KMS-11 (cell line): ENCODE results near the gene GPC1.

Experiments
- H2AFZ ChIP-seq: fragments of 200-600 bp; sonication (generic); 2 replicates; pipeline ENCODE4 v1.6.1; 2016; ENCODE audit warnings: antibody characterized with exemption, mixed run types, low read depth
- H3K27ac ChIP-seq: fragments of 200-600 bp; sonication (generic); 2 replicates; pipeline ENCODE4 v1.6.1; 2016; ENCODE audit warnings: mild to moderate bottlenecking, mixed run types
- H3K27me3 ChIP-seq: fragments of 200-600 bp; sonication (generic); 2 replicates; pipeline ENCODE4 v1.6.1; 2017; ENCODE audit warnings: mild to moderate bottlenecking, low read depth, mixed run types, moderate library complexity; ENCODE audit not compliant: insufficient read depth
- H3K36me3 ChIP-seq: fragments of 200-600 bp; sonication (generic); 2 replicates; pipeline ENCODE4 v1.6.1; 2017; ENCODE audit warnings: mild to moderate bottlenecking, mixed run types; ENCODE audit not compliant: insufficient read depth
- H3K4me1 ChIP-seq: fragments of 200-600 bp; sonication (generic); 2 replicates; pipeline ENCODE4 v1.6.1; 2016; ENCODE audit warnings: mild to moderate bottlenecking, low read depth, mixed run types; ENCODE audit not compliant: poor library complexity, severe bottlenecking
- H3K4me2 ChIP-seq: fragments of 200-600 bp; sonication (generic); 2 replicates; pipeline ENCODE4 v1.7.0; 2016; ENCODE audit warnings: mild to moderate bottlenecking, mixed run types
- H3K4me3 ChIP-seq: fragments of 200-600 bp; sonication (generic); IDR thresholded peaks from 2 replicates; pipeline ENCODE4 v1.6.1; 2017; ENCODE audit warnings: low read depth, low read length, mixed read lengths; ENCODE audit not compliant: insufficient read depth
- H3K79me2 ChIP-seq: fragments of 200-600 bp; sonication (generic); 2 replicates; pipeline ENCODE4 v1.6.1; 2016; ENCODE audit warnings: low read depth, mixed run types; ENCODE audit not compliant: insufficient read depth
- H3K9ac ChIP-seq: fragments of 200-600 bp; sonication (generic); 2 replicates; pipeline ENCODE4 v1.6.1; 2016; ENCODE audit warnings: mild to moderate bottlenecking, mixed run types
- H4K20me1 ChIP-seq: fragments of 200-600 bp; sonication (generic); 2 replicates; pipeline ENCODE4 v1.6.1; 2016; ENCODE audit warnings: mild to moderate bottlenecking, mixed run types; ENCODE audit not compliant: insufficient read depth
- CTCF ChIP-seq: fragments of 200-600 bp; sonication (generic); conservative IDR thresholded peaks from 2 replicates; pipeline ENCODE4 v1.6.1; 2017; ENCODE audit warnings: low read depth, mild to moderate bottlenecking, antibody characterized with exemption, low read length, moderate library complexity, mixed read lengths

The GPC1 gene

DNA sequence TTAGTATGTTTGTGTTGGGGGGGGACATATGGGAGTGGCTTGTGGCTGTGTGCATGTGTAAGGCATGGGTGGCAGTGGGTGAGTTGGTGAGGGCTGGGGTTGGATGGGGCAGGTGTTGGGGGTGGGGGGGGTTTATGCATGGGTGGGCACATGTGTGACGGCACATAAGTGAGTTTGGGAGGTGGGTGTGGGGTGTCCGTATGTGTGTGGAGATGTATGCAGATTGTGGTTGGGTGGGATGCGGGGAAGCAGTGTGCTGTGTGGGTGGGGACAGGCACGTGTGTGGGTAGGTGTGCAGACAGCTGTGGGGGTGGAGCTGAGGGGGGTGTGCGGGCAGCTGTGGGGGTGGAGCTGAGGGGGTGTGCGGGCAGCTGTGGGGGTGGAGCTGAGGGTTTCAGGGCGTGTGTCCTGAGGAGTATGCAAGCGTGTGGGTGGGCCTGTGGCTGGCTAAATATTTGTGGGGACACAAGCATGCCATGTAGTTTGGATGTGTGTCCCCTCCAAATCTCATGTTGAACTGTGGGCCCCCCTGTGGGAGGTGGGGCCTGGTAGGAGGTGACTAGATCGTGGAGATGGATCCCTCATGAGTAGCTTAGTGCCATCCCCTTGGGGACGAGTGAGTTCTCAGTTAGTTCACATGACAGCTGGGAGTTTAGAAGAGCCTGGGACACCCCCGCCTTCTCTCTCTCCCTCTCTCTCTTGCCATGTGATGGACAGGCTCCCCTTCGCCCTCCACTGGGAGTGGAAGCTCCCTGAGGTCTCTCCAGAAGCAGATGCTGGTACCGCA lies 62.9 kb downstream of the GPC1 start:
- no peaks in the 10 kb centered on the region for H3K27me3 ChIP-seq
- no peak overlapping the region for H3K4me2 ChIP-seq
- H3K4me1 ChIP-seq = no peaks in the 10 kb centered on the region
- H2AFZ ChIP-seq = no peak overlapping the region
- H3K9ac ChIP-seq = no peak overlapping the region
- no peaks in the 10 kb centered on the region for H3K79me2 ChIP-seq
- no peak for TF ChIP-seq CTCF
- H3K27ac ChIP-seq = no peak overlapping the region
- H3K36me3 ChIP-seq = no peaks in the 10 kb centered on the region
- H4K20me1 ChIP-seq = no peaks in the 10 kb centered on the region
- H3K4me3 ChIP-seq = no peak overlapping the region

GRCh38 chr2:240498958-240499260 lies 63.4 kb downstream of the GPC1 start:
- H3K4me2 ChIP-seq = no peak overlapping the region
- H3K9ac ChIP-seq = no peak overlapping the region
- no peak overlapping the region for H2AFZ ChIP-seq
- H3K27me3 ChIP-seq = no peaks in the 10 kb centered on the region
- no peak overlapping the region for H3K27ac ChIP-seq
- TF ChIP-seq CTCF = no peak
- no peak overlapping the region for H3K4me3 ChIP-seq
- no peaks in the 10 kb centered on the region for H3K36me3 ChIP-seq
- no peaks in the 10 kb centered on the region for H3K4me1 ChIP-seq
- H4K20me1 ChIP-seq = no peaks in the 10 kb centered on the region
- H3K79me2 ChIP-seq = no peaks in the 10 kb centered on the region

- no peaks in the 10 kb centered on the region for H3K27me3 ChIP-seq
- H3K79me2 ChIP-seq = no peaks in the 10 kb centered on the region
- H2AFZ ChIP-seq = no peak overlapping the region
- TF ChIP-seq CTCF = no peak
- H3K9ac ChIP-seq = no peak overlapping the region
- no peak overlapping the region for H3K4me2 ChIP-seq
- no peaks in the 10 kb centered on the region for H3K4me1 ChIP-seq
- H4K20me1 ChIP-seq = no peaks in the 10 kb centered on the region
- H3K27ac ChIP-seq = no peak overlapping the region
- H3K4me3 ChIP-seq = no peak overlapping the region
- no peaks in the 10 kb centered on the region for H3K36me3 ChIP-seq
These were observed 64.1 kb downstream of the GPC1 start for GRCh38 chr2:240499309-240500301.

DNA sequence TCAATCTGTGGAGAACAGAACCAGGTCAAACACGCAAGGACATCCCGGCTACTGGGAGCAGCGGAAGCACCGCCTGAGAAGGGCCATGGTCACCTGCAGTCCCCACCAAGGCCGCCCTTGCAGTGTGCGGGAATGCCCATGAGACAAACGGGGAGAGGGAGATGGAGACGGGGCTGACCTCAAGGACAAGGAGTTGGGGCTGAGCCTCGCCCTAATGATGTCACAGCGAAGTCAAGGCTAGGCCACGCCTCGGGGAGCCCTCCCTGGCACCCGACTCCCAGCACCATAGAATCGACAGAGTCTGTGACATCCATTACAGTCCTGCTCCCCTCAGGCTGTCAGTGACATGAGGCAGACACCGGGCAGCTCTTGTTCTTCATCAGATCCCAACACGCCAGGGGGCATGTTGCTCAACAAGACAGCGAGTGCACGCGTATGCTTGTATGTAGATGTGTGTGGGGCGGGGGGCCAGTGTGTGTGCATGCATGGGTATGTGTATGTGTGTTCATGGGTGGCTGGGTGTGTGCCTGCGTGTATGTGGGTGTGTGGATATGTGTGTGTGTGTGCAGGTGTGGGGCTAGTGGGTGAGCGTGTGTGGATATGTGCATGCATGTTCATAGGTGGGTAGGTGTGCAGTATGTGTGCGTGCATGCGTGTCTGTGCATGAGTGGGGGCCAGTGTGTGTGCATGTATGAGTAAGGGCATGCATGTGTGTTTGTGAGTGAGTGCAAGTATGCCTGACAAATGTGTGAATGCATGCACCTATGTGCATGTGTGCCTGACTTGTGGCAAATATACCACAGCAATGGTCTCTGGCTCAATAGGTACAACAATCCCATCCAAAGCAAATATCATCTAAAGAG lies 65.3 kb downstream of the GPC1 start:
- H3K4me1 ChIP-seq = no peaks in the 10 kb centered on the region
- H3K4me3 ChIP-seq = no peak overlapping the region
- no peak overlapping the region for H2AFZ ChIP-seq
- no peak overlapping the region for H3K4me2 ChIP-seq
- H3K79me2 ChIP-seq = no peaks in the 10 kb centered on the region
- H3K36me3 ChIP-seq = no peaks in the 10 kb centered on the region
- H3K27me3 ChIP-seq = no peaks in the 10 kb centered on the region
- H3K9ac ChIP-seq = no peak overlapping the region
- no peaks in the 10 kb centered on the region for H4K20me1 ChIP-seq
- TF ChIP-seq CTCF = no peak
- H3K27ac ChIP-seq = no peak overlapping the region
